22Rv1 (cell line): ENCODE measurements around the gene RFX6.

ENCODE experiments used
- ZFX ChIP-seq: fragments of 450-650 bp; IDR thresholded peaks from 2 replicates; pipeline ENCODE4 v1.6.1; 2017; ENCODE audit warnings: antibody characterized with exemption, borderline replicate concordance
- TF ChIP-seq, protein P1 (sequence below): fragments of 450-650 bp; IDR thresholded peaks from 2 replicates; pipeline ENCODE4 v1.5.1; 2017; ENCODE audit warnings: mild to moderate bottlenecking

DNA sequence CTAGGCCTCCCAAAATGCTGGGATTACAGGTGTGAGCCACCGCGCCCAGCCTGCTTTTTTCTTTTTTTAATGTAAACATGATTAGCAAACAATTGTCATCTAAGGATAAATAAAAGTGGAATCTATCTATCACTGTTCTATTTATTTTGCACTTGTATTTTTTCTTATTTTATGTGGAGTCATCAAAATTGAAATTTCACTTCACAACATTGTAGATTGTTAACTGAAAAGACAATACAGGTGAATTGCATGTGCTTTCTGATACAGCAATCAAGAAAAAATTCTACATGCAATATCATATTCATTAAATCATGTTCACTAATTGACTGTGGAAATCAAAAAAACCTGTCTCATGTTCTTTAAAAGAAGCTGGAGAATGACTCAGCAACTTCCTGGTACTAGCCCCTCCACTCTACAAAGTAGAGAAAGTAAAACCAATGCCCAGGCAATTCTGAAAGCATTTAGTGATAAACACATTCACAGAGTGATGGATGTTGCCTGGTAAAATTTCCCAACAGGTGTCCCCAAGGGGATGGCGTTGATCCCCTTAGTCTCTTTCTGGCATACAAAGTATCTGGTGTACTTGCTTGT lies 10.7 kb upstream of the RFX6 start:
- TF ChIP-seq, protein P1, sequence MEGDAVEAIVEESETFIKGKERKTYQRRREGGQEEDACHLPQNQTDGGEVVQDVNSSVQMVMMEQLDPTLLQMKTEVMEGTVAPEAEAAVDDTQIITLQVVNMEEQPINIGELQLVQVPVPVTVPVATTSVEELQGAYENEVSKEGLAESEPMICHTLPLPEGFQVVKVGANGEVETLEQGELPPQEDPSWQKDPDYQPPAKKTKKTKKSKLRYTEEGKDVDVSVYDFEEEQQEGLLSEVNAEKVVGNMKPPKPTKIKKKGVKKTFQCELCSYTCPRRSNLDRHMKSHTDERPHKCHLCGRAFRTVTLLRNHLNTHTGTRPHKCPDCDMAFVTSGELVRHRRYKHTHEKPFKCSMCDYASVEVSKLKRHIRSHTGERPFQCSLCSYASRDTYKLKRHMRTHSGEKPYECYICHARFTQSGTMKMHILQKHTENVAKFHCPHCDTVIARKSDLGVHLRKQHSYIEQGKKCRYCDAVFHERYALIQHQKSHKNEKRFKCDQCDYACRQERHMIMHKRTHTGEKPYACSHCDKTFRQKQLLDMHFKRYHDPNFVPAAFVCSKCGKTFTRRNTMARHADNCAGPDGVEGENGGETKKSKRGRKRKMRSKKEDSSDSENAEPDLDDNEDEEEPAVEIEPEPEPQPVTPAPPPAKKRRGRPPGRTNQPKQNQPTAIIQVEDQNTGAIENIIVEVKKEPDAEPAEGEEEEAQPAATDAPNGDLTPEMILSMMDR = no peak
- no peak for TF ChIP-seq ZFX
